OCI-LY7 (cell line): ENCODE results near the gene POLR1C.

Experiments used
- CTCF ChIP-seq: fragments of 200-600 bp; sonication (generic); conservative IDR thresholded peaks from 2 replicates; pipeline ENCODE4 v1.5.1; 2014; ENCODE audit warnings: mild to moderate bottlenecking, antibody characterized with exemption, low read length, moderate library complexity, mixed read lengths
- EZH2phosphoT487 ChIP-seq: fragments of 200-600 bp; sonication (generic); IDR thresholded peaks from 2 replicates; pipeline ENCODE4 v1.6.1; 2018; ENCODE audit warnings: low read depth, borderline replicate concordance, mild to moderate bottlenecking, mixed run types, antibody characterized with exemption, low read length, moderate library complexity, mixed read lengths

- TF ChIP-seq CTCF (no peak), EZH2phosphoT487 (no peak)
These were observed 6.7 kb upstream of the POLR1C start, which contains the start of gene LRRC73 for GRCh38 chr6:43509984-43510826.
